ENCODE measurements around the gene MSMO1.
"Not testable (repeated sequence)": the region's sequence is repeated elsewhere in the genome, so short reads cannot be mapped to it uniquely, and the experiment has no call there.

Gene MSMO1

DNA sequence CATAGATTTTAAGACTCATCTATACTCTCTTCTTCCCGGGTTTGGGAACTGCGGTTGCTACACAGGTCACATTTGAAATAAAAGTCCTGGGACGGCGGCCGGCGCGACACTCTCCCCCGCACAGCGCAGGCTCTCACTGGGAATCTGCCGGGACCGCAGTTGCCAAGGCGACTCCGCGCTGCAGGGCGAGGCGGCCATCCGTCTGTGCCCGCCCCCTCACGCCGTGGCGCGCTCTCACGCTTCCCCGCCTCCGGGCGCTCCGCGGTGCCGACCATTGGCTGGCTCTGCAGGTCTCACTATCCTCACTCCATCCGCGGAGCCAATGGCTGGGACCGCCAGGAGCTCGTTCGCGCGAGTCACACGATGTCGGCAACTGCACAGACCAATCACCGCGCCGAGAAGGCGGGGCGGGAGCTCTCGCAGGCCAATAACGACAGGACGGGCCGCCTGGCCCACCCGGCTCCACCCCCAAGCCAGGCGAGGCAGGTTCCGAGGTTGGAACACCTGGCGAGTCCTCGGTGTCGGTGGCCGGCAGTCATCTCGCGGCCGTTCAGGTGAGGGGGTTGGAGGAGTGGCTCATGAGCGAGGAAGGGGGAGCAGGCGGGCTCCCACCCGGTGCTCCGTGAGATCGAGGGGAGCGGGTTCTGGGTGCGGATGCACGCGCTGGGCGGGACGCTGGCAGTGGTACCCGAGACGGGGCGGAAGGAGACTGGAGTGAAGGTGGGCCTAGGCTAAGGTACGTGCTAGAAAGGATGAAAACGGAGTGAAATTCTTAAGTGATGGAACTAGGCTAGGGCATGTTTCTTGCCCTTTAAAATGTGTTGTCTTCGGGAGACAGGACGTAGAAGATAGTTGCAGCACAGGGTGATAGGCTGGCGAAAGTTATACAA, at the start of gene MSMO1:
TSS of gene MSMO1 (plus strand) at position 459 of the 890 bp plus-strand sequence. CDS start 5,702 bp downstream, outside the sequence.
- DNase-seq: peak; percentile 87 to 90

DNA sequence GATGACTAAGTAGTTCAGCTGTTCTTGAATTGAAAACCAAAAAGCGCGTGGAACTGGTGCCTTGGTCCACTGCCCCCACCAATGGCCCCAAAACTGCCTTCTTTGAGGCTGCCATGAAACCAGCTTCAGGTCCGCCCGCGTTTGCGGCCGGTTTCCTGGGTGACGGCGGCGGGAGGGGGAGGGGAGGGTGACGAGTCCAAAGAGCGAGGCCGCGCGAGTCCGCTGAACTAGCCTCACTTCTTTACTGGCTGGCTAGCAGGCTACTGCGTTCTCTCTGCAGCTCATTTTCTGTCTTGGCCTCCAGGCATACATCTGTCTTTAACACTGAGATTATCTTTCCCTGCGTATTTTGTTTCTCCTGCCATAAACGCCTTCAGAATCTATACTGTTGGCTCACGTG, 47.9 kb upstream of the MSMO1 start:
- not testable (repeated sequence) for DNase-seq

DNA sequence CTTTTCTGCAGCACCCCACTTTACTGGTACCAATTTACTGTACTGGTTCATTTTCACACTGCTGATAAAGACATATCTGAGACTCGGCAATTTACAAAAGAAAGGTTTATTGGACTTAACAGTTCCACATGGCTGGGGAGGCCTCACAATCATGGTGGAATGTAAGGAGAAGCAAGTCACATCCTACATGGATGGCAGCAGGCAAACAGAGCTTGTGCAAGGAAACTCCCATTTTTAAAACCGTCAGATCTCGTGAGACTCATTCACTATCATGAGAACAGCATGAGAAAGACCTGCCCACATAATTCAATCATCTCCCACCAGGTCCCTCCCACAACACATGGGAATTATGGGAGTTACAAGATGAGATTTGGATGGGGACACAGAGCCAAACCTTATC, 42.8 kb upstream of the MSMO1 start:
- not testable (repeated sequence) for DNase-seq

DNA sequence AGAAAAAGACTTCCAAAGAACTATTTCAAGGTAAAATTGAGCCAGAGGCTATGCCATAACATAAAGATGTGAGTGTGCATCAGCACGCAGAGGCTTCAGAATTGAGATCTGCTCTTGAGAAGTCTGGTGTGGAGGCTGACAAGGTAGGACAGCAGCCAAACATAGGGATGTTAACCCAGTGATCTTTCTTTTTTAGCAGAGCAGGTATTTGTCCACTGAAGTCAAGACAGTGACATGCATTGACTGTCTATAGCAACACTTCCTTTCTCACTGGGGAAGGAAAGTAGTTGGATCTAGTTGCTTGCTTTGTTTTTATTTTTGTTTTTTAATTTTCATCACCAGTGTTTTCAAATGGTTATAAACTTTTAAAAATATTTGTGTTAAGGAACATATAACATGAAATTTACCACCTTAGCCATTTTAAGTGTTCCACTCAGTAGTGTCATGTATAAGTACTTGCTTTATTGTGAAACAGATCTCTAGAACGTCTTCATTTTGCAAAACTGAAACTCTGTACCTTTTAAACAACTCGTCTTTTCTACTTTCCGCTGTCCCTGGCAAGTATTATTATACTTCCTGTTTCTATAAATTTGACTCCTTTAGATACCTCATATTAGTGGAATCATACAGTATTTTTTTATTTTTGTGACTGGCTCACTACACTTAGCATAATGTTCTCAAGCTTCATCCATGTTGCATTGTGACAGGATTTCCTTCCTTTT, 40.7 kb upstream of the MSMO1 start:
- not testable (repeated sequence) for DNase-seq

DNA sequence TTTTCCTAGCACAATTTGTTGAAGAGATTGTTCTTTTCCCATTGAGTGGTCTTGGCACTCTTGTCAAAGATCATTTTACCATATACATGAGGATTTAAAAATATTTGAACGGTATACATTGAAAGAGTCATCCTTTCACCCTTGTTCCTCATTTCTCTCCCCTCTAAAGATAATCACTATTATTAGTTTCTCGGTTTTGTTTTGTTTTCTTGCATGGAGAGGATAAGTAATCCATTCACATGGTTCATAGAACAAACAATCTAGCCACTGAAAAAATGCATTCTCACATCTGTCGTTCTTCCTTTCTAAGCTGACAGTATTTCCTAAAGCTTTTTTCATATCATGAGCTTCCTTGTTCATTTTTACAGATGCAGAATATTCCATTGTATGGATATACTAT, 39.2 kb upstream of the MSMO1 start:
- DNase-seq: no peak

DNA sequence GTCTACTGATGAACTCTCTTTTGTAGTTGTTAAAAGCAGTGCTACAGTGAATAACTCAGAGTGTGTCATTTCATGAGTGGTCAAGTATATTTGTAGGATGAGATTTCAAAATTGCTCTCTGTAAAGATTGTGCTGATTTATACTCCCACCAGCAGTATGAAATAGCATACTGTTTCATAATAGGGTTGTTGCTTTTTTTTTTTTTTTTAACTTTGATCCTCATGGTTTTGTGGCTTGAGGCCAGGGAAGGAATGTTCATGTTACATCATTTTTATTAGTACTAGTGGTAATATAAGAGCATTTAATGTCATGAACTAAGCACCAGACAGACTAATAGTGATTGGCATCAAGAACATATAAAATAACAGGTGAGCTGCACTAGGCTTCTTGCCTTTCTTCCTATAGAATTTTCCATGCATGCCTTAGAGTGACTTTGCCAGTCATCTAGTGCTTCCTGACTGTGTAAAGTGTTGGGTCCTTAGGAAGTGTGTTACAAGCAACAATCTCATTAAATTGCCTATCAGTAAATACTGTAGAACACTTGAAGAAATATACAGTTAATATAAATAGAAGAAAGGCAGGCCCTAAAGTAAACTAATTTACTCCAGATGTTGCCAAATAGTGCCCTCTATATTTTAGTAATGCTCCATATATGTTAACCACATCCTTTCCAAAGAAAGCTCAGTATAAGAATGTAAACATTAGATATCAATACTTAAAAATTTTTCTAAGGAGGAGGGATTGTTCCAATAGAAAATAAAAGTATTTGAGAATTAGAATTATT, 38.6 kb upstream of the MSMO1 start:
- DNase-seq: no peak

DNA sequence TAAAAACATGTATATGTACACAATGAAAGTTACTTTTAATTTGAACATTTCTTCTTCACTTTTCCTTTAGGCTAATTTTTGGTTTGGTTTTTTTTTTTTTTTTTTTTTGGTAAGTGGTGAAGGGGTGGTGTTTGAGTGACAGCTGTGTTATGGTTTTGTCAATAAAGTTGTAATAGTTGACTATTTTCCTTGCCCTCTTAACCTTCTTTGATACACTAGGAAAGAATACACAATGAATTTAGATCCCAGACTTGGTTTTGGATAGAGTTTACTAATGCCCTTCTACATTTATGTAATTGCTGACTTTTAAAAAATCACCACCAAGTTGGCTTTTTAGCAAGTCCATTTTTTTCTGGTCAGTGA, 38.1 kb upstream of the MSMO1 start:
- DNase-seq: no peak

DNA sequence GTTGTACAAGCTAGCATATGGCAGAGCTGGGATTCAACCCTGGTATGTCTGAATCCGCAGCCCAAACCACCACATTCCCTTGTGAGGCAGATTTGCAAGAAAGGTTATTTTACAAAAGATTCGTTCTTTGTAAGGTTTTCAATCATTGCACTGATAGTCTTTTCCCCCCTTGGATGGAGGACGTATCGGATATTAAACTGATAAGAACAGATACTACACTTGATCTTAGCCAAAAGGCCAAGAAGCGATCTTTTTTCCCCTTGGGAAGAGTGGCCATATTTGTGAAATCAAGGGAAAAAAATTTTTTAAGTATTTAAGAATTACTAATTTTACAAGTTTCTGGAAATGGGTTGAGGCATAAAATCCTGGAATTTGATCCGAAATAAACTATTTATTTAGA, 34.4 kb upstream of the MSMO1 start:
- DNase-seq: no peak

DNA sequence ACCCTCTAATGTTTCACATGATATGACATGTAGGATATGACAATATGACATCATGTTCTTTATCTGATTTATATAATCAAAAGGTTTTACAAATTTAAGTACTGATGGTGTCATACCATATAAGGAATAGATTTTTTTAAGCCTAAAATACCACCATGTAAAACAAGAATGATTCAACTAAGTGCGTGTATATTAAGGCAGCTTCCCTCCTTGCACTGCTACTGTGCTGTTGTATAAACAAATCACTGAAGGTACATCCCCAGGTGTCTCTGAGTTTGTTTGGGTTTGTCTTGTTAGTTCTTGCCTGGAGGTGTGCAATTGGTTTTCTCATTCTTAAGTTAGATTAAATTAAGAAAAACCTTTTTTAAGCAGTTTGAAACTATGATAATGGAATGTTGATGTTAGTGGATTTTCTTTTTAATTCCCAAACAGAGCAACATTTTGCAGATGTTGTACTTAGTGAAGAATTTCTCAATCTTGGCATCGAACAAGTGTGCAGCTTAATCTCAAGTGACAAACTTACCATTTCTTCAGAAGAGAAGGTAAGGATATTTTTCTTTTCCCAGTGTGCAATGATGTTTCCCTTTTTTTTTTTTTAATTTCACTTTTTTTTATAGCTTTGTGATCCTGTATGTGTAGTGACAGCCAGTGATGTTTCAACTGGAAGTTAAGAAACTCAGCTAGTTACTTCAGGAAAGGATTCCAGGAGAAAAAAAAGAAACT, 33.4 kb upstream of the MSMO1 start:
- DNase-seq: no peak

DNA sequence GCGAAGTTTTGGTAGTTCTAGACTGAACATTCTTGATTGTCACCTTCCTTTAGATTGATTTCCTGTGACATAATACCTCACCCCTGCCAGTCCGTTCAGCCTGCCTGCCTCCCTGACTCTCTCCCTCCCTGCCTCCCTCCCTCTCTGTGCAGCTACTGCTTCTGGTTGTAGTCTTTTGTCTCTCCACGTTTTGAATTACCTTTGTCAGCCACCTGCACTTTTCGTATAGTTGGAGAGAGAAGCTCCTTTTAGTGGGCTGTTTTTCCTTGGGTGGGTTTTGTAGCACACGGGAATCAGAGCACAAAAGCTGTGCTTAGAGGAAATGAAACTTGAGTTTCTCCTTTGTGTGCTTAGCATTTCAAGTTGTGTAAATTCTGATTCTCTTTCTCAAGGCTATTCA, 32.6 kb upstream of the MSMO1 start:
- no peak for DNase-seq

DNA sequence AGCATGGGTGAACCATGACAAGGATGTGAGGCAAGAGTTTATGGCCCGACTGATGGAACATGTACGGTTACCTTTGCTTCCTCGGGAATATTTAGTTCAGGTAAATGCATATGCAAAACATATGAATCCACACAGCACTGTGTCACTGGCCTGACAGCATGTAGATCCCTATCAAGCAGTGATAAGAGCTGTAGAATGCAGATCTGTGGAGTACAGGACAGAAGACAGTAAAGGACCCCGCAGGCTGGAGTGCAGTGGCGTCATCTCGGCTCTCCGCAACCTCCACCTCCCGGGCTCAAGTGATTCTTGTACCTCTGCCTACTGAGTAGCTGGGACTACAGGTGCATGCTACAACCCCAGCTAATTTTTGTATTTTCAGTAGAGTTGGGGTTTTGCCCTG, 29.8 kb upstream of the MSMO1 start:
- no peak for DNase-seq

DNA sequence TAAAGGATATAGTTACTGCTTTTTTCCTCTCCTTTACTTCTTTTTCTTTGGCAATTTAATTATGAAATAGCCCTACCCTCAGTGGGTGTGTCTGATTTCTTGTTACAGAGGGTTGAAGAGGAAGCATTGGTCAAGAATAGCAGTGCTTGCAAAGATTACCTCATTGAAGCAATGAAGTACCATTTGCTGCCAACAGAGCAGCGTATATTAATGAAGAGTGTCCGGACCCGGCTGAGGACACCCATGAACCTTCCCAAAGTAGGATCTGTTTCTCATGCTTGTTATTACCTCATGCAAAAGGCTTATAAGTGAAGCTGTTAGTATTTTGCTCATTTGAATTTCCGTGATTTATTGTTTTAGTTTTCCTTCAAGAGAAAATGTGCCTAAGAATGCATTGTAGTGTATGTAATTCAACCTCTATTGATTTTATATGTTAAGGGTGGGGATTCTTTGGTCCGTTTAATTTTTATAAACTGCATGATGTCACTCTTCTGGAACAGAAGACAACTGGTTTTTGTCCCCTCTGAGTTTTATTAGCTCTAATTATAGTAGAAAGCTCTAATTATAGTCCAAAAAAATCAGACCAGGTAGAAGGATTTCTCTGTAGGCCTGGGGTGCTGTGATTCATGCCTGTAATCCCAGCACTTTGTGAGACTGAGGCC, 27.9 kb upstream of the MSMO1 start:
- no peak for DNase-seq

DNA sequence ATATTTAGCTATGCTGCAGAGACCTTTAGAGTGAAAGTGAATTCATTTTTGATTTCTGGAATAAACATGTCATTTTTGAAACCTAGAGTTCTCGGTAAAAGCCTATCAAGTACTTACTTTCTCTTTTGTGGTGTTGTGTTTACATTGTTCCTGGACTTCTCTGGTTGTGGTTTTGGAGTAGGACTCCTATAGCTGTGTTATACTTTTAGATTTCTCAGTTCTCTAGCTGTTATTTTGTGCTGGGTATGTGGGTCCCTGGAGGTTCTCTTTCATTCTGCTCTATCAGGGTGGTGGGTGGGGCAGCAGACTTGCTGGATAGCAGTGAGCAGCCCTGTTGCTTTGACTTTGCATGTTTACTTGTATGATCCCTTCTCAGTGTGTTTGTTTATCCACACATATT, 25.6 kb upstream of the MSMO1 start:
- DNase-seq: no peak

DNA sequence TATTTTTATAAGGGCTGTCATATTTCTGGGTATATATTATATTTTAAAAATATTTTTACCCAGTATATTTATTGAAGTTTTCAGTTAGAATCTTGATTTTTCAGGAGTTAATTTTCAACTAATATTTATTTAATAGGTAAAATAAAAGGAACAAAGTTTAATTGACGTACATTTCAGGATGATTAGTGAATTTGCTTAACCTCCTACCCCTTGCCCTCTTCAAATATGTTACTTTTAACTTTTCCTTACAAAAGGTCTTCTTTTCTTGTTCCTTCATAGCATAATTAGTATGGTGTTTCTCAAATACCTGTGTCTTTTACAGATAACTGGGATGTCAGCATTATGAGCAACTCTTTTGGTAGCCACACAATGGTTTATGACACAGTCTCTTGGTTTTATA, 24.8 kb upstream of the MSMO1 start:
- no peak for DNase-seq

DNA sequence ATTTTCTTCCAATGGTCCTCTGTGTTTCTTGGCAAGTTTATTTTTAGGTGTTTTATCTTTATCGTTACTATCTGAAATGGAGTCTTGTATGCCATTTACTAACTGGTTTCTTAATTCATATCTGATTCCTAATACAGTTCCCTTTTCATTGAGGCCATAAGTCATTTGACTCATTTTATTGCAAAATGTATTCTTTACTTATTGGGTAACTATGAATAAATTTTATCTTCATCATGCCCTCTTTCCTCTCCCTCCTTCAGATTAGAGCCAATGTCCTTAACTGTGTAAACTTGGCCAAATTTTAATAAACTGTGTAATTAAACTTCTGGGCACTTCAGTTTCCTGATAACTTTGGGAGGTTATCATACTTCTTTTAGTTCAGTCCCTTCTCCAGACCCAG, 19.3 kb upstream of the MSMO1 start:
- DNase-seq: no peak

DNA sequence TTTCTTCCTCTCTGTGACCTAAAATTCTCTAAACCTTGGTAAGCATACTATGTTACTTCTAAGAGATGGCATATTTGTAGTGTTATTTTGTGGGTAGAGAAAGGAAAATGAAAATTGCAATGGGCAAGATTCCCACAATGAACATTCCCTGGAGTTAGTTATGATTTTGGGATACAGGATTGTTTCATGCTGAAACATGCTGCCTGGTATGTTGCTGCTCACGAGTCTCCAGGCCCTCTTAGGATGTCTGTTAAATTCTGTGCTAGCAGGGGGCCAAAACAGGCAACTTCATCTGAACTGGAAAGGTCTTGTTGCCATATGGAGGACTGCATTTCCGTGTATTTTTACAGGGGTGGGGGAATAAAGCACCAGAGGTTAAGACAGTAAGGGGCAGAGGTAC, 18.9 kb upstream of the MSMO1 start:
- DNase-seq: no peak

DNA sequence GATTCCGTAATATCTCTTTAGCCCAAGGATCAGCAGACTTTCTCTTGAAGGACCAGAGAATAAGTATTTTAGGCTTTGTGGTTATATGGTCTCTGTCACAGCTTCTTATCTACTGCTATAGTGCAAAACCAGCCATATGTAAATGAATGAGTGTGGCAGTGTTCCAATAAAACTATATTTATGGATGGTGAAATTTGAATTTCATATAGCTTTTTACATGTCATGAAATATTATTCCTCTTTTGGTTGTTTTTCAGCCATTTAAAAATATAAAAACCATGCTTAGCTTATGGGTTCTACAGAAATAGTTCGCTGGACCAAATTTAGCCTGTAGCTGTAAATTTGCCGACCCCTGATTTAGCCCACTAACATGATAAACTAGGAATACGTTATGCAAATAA, 18.0 kb upstream of the MSMO1 start:
- no peak for DNase-seq

DNA sequence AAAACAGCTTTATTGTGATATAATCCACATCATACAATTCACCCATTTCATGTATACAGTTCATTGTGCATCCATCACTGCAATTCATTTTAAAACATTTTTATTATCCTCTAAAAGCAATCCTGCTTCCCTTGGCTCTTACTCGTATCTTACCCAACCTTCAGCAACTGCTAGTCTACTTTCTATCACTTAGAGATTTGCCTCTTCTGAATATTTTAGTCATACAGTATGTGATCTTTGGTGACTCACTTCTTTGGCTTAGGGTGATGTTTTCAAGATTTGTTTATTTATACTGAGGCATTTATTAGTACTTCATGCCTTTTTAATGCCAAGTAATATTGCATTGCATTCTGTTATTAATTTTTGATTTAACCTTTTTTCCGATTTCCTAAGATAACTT, 15.0 kb upstream of the MSMO1 start:
- DNase-seq: no peak

DNA sequence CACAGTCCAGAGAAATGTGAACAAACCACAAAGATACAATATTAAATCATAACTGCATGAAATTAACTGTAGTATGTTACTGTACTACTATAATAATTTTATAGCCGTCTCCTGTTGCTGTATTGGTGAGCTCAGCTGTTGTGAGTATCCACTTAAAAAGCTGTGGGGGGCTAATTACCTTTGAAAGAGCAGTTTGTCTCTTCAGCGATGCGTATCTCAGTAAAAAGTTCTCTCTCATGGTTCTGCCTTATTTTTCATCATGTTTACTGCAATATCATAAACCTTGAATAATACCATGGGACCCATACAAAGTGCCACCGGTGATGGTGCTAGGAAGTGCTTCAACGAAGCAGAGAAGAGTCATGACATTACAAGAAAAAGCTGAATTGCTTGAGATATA, 8.4 kb upstream of the MSMO1 start:
- no peak for DNase-seq

DNA sequence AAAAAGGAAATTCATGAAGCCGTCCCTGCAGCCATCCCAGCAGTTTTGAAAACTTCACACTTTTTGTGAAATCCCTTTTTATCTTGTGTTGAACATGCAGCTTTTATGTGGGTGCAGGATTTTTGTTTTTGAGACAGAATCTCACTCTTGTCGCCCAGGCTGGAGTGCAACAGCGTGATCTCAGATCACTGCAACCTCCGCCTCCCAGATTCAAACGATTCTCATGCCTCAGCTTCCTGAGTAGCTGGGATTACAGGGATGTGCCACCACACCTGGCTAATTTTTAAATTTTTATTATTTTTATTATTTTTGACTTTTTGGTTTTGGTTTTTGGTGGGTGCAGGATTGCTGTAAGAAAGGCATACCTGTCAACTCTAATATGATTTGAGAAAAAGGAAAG, 8.0 kb upstream of the MSMO1 start:
- no peak for DNase-seq

DNA sequence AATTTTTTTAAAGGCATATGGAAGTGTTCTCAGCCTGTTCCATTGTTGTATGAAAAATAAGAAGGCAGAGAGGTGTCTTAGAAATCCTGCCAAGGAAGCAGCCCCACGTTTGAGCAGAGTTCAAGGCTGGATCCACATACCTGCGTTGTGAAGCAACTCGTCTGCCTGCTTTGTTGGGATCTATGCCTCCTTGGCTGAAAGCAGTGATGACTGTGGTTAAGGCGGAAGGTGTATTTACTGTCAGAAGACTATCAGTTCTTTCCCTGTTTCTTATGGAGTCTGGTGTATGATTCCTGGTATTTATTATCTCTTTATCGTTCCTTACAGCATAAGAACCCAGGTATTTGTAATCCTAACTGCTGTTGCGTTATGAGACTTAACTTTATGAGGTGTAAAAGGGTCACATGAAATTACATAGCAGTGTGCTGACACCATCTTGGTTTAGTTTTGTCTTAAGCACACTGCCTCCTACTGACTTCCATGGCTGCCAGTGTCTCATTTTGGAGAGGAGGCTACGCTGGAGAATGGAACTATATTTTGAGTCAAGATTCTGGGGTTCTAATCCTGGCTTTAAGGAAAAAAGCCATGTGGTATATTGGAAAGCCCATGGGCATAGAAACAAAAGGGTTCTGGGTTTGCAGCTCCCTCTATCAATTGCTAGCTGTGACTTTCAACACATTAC, 3.1 kb upstream of the MSMO1 start:
- no peak for DNase-seq

DNA sequence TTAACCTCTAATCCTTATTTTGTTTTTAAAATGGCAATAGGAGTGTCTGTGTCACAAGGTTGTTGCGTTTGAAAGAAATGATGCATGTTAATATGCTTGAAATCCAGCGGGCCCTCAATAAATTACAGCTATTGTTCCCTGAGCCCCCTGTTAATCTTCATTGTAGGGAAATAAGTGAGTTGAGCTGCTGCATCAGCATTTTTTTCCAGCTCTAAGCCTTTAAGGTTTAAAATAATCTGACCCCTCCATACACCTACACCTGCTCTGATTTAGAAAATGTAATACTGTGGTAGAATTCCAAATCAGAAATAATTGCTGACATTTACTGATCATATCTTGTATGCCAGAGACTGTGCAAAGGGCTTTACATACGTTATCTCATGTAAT, 2.6 kb upstream of the MSMO1 start:
- DNase-seq: no peak
